H1 (cell line): ENCODE results near the gene PITPNC1. TPM values are rescaled to one million over a fixed set of nuclear protein-coding genes. Genes with fewer than 3 reads are reported as not detected.
A peak's percentile ranks its signal among the peaks of the same experiment; 100 is the strongest.

Experiments used
- CTCF ChIA-PET: fragments of 300-600 bp; sonication (Branson Sonifier 250); formaldehyde crosslinking; loops from one replicate; lab custom pipeline; 2021; ENCODE audit not compliant: partially characterized antibody; lab: Charles Lee
- POLR2A ChIA-PET: fragments of 300-600 bp; sonication (Branson Sonifier 250); formaldehyde crosslinking; loops from one replicate; lab custom pipeline; 2021; ENCODE audit warnings: inconsistent platforms; ENCODE audit not compliant: partially characterized antibody; lab: Charles Lee
- DNase-seq, 2 experiments: peaks; one replicate each; pipeline versions ENCODE4 v3.0.0 to v3.0.0-alpha.2; 2010 to 2022; ENCODE audit warnings: low spot score in 2 of 2, low read depth in 1 of 2, mixed read lengths in 1 of 2
- FAIRE-seq: peaks from 2 replicates; lab custom pipeline; 2011; peaks lifted over from hg19 to GRCh38; lab: Jason Lieb, UNC
- H2AFZ ChIP-seq: 2 replicates; pipeline ENCODE4 v1.8.1; 2012; ENCODE audit warnings: low read length, inconsistent platforms
- H2AK5ac ChIP-seq: 2 replicates; pipeline ENCODE4 v1.6.1; 2013; ENCODE audit warnings: low read depth, low read length
- H2BK120ac ChIP-seq: replicated peaks from 2 replicates; pipeline ENCODE3; 2013; ENCODE audit warnings: low read depth, low read length, inconsistent platforms
- H2BK12ac ChIP-seq: 2 replicates; pipeline ENCODE4 v1.6.1; 2013; ENCODE audit warnings: low read depth, low read length
- H2BK15ac ChIP-seq: 2 replicates; pipeline ENCODE4 v1.6.1; 2013; ENCODE audit warnings: low read length
- H2BK20ac ChIP-seq: 2 replicates; pipeline ENCODE4 v1.6.1; 2013; ENCODE audit warnings: low read length
- H2BK5ac ChIP-seq: 2 replicates; pipeline ENCODE4 v1.6.1; 2013; ENCODE audit warnings: low read depth, low read length
- H3K14ac ChIP-seq: 2 replicates; pipeline ENCODE4 v1.6.1; 2013; ENCODE audit warnings: inconsistent platforms; ENCODE audit not compliant: insufficient read length
- H3K18ac ChIP-seq: 2 replicates; pipeline ENCODE4 v1.6.1; 2013; ENCODE audit warnings: low read length; ENCODE audit errors: extremely low read depth
- H3K23ac ChIP-seq: 2 replicates; pipeline ENCODE4 v1.6.1; 2013; ENCODE audit warnings: inconsistent platforms; ENCODE audit not compliant: insufficient read length
- H3K23me2 ChIP-seq: 2 replicates; pipeline ENCODE4 v1.6.1; 2013; ENCODE audit warnings: low read depth, low read length
- H3K27ac ChIP-seq: 2 replicates; pipeline ENCODE4 v1.6.1; 2011; ENCODE audit warnings: low read depth, low read length, inconsistent platforms
- H3K27me3 ChIP-seq, 4 experiments: replicated peaks in 1 of 4; 1 replicate in 1 of 4; 2 replicates in 3 of 4; pipeline versions ENCODE4 v1.6.1 to v1.8.1; 2011 to 2013; ENCODE audit warnings: low read length in 3 of 4, mild to moderate bottlenecking in 3 of 4, inconsistent platforms in 2 of 4, mixed read lengths in 2 of 4, moderate library complexity in 1 of 4; ENCODE audit not compliant: control insufficient read depth in 3 of 4, insufficient read depth in 3 of 4; ENCODE audit errors: extremely low read depth in 1 of 4
- H3K36me3 ChIP-seq, 4 experiments: 2 replicates each; pipeline versions ENCODE4 v1.6.1 to v1.8.1; 2011 to 2013; ENCODE audit warnings: mild to moderate bottlenecking in 4 of 4, low read length in 3 of 4, moderate library complexity in 2 of 4, control low read depth in 1 of 4, inconsistent platforms in 1 of 4; ENCODE audit not compliant: insufficient read depth in 4 of 4, control insufficient read depth in 2 of 4
- H3K4ac ChIP-seq: replicated peaks from 2 replicates; pipeline ENCODE3; 2013; ENCODE audit warnings: low read length, low read depth, mixed read lengths, inconsistent platforms; ENCODE audit not compliant: insufficient read length
- H3K4me1 ChIP-seq, 4 experiments: replicated peaks in 1 of 4; 1 replicate in 1 of 4; 2 replicates in 3 of 4; pipeline versions ENCODE4 v1.6.1 to v1.8.1; 2011 to 2013; ENCODE audit warnings: low read length in 3 of 4, inconsistent platforms in 2 of 4, mixed read lengths in 1 of 4; ENCODE audit not compliant: insufficient read depth in 4 of 4, control insufficient read depth in 3 of 4
- H3K4me2 ChIP-seq, 2 experiments: 2 replicates each; pipeline versions ENCODE4 v1.6.1 to v1.8.1; 2011 to 2013; ENCODE audit warnings: low read depth in 2 of 2, low read length in 2 of 2, control low read depth in 1 of 2, inconsistent platforms in 1 of 2, mild to moderate bottlenecking in 1 of 2; ENCODE audit not compliant: insufficient read depth in 1 of 2
- H3K4me3 ChIP-seq, 4 experiments: fragments of 200-600, 300-600 bp in 1 of 4; sonication (generic), shearing (Covaris generic), sonication (Bioruptor Twin) in 1 of 4; 2 replicates each; pipeline versions ENCODE4 v1.5.1 to v1.8.1; 2011 to 2016; ENCODE audit warnings: low read length in 4 of 4, low read depth in 3 of 4, control low read depth in 2 of 4, inconsistent platforms in 2 of 4, mild to moderate bottlenecking in 2 of 4, mixed read lengths in 1 of 4, moderate library complexity in 1 of 4; ENCODE audit not compliant: insufficient read depth in 2 of 4; ENCODE audit errors: extremely low read depth in 1 of 4
- H3K56ac ChIP-seq: replicated peaks from 2 replicates; pipeline ENCODE3; 2013; ENCODE audit warnings: low read depth, mild to moderate bottlenecking, mixed read lengths, low read length, inconsistent platforms; ENCODE audit not compliant: insufficient read length
- H3K79me1 ChIP-seq: 2 replicates; pipeline ENCODE4 v1.6.1; 2013; ENCODE audit warnings: low read depth, low read length, control low read depth
- H3K79me2 ChIP-seq, 2 experiments: 2 replicates each; pipeline versions ENCODE4 v1.6.1 to v1.8.1; 2012 to 2013; ENCODE audit warnings: low read length in 2 of 2, mild to moderate bottlenecking in 2 of 2, inconsistent platforms in 1 of 2; ENCODE audit not compliant: insufficient read depth in 2 of 2, control insufficient read depth in 1 of 2
- H3K9ac ChIP-seq, 4 experiments: replicated peaks in 1 of 4; 1 replicate in 1 of 4; 2 replicates in 3 of 4; pipeline versions ENCODE4 v1.6.1 to v1.8.1; 2011 to 2013; ENCODE audit warnings: low read depth in 3 of 4, low read length in 3 of 4, control low read depth in 2 of 4, mild to moderate bottlenecking in 2 of 4, moderate library complexity in 2 of 4, inconsistent platforms in 1 of 4; ENCODE audit errors: extremely low read depth in 1 of 4
- H3K9me3 ChIP-seq, 2 experiments: 2 replicates each; pipeline versions ENCODE4 v1.6.1 to v1.8.1; 2012 to 2013; ENCODE audit warnings: mild to moderate bottlenecking in 2 of 2, moderate library complexity in 2 of 2, control low read depth in 1 of 2, inconsistent platforms in 1 of 2, low read depth in 1 of 2, low read length in 1 of 2, mixed read lengths in 1 of 2; ENCODE audit not compliant: insufficient read depth in 2 of 2
- H4K20me1 ChIP-seq, 2 experiments: replicated peaks in 1 of 2; 2 replicates each; pipeline versions ENCODE3 to v1.8.1; 2011 to 2013; ENCODE audit warnings: inconsistent platforms in 2 of 2, low read length in 2 of 2, mild to moderate bottlenecking in 1 of 2; ENCODE audit not compliant: insufficient read depth in 2 of 2, control insufficient read depth in 1 of 2
- H4K5ac ChIP-seq: 2 replicates; pipeline ENCODE4 v1.6.1; 2013; ENCODE audit warnings: low read length, low read depth, mixed read lengths, inconsistent platforms; ENCODE audit not compliant: insufficient read length
- H4K8ac ChIP-seq: 2 replicates; pipeline ENCODE4 v1.8.0; 2013; ENCODE audit warnings: mild to moderate bottlenecking, moderate library complexity, low read length, inconsistent platforms; ENCODE audit not compliant: insufficient read depth; ENCODE audit errors: extremely low read depth
- H4K91ac ChIP-seq: replicated peaks from 2 replicates; pipeline ENCODE3; 2013; ENCODE audit warnings: low read length, mixed read lengths, inconsistent platforms; ENCODE audit not compliant: insufficient read length
- ASH2L ChIP-seq: fragments of 200-600, 300-600 bp; sonication (generic); IDR thresholded peaks from one replicate; pipeline ENCODE4 v1.7.1; 2017; ENCODE audit warnings: low read length
- CEBPB ChIP-seq: IDR thresholded peaks from 2 replicates; pipeline ENCODE4 v1.6.1; 2012; ENCODE audit warnings: low read depth, low read length
- CREB1 ChIP-seq: IDR thresholded peaks from 2 replicates; pipeline ENCODE4 v1.6.1; 2012; ENCODE audit warnings: inconsistent platforms
- CTBP2 ChIP-seq: IDR thresholded peaks from 2 replicates; pipeline ENCODE4 v1.7.0; 2011; ENCODE audit warnings: borderline replicate concordance, mild to moderate bottlenecking, moderate library complexity, mixed read lengths, low read length; ENCODE audit not compliant: insufficient read depth, insufficient read length
- FOSL1 ChIP-seq: IDR thresholded peaks from 2 replicates; pipeline ENCODE4 v1.6.1; 2011; ENCODE audit warnings: mild to moderate bottlenecking, low read depth, low read length, moderate library complexity; ENCODE audit not compliant: insufficient read depth
- POLR2AphosphoS5 ChIP-seq: IDR thresholded peaks from 2 replicates; pipeline ENCODE4 v1.6.1; 2011; ENCODE audit warnings: low read depth, low read length
- RAD21 ChIP-seq, 2 experiments: IDR thresholded peaks in 1 of 2; conservative IDR thresholded peaks in 1 of 2; 2 replicates each; pipeline ENCODE4 v1.6.1; 2011; ENCODE audit warnings: low read depth in 2 of 2, low read length in 2 of 2, improper control_type of control experiment in 1 of 2, inconsistent platforms in 1 of 2, mild to moderate bottlenecking in 1 of 2, moderate library complexity in 1 of 2
- WGBS, 2 experiments: shearing (Covaris generic) in 1 of 2; methylation state at CpG; one replicate each; pipeline versions ENCODE4 v1.1.6 to v1.1.7; 2013 to 2015; ENCODE audit warnings: low lambda C conversion rate in 2 of 2, mixed read lengths in 2 of 2, inconsistent platforms in 1 of 2, low coverage in 1 of 2, missing lambda C conversion rate in 1 of 2; ENCODE audit not compliant: insufficient replicate concordance in 2 of 2, insufficient coverage in 1 of 2, insufficient read length in 1 of 2; ENCODE audit errors: extremely low coverage in 1 of 2, missing lambda C conversion rate in 1 of 2; 5-methylcytosine and 5-hydroxymethylcytosine counted together
- polyA plus RNA-seq, 7 experiments: library from polyadenylated mRNA; depleted of rRNA in 3 of 7; stranded (reverse) in 5 of 7; unstranded in 2 of 7; fragments of >200 nt in 5 of 7; fragments of 200-250 nt in 2 of 7; gene quantifications; 1 replicate in 5 of 7; 2 replicates in 1 of 7; 4 replicates in 1 of 7; pipeline versions ENCODE4 v1.2.1 to v1.2.3, GENCODE V29; 2011 to 2013; ENCODE audit warnings: missing spikeins in 2 of 7, mixed read lengths in 2 of 7
- total RNA-seq: library from RNA; stranded (reverse); fragmentation: NEBNext Ultra II Directional; extraction: Animal tissue kit (Norgen Biotek cat#: 25700); gene quantifications from 2 replicates; pipeline ENCODE4 v1.2.1, GENCODE V29; 2021

The PITPNC1 gene
- total and polyA plus RNA-seq, 2 of the 8 experiments (the other 6 are each of a cell fraction or from before 2014, with no cell fraction given) = 17.6 to 54.7 TPM

- Histone ChIP-seq H3K36me3 (no peaks in the 10 kb centered on the region), H4K8ac (no peak overlapping the region), H4K5ac (no peak overlapping the region), H3K56ac (no peak overlapping the region), H2BK20ac (peak overlapping the region; percentile 80; the same call in 1 of the 2 replicates), H2BK15ac (0 out of 2 replicates have a peak overlapping the region, but pooled peaks have one; percentile 61), H3K79me2 (peaks cover 0 to 52% of the 10 kb centered on the region in 2 experiments; a peak in 2 of 4 replicates), H3K23ac (no peak overlapping the region), H3K4me2 (no peak overlapping the region), H4K20me1 (peaks cover 1 to 2% of the 10 kb centered on the region in 2 experiments), H3K18ac (peak overlapping the region; percentile 48; the same call in 1 of the 2 replicates), H2AK5ac (no peak overlapping the region; the same call in 1 of the 2 replicates), H3K23me2 (no peaks in the 10 kb centered on the region), H2BK120ac (no peak overlapping the region), H2BK12ac (no peak overlapping the region), H3K79me1 (peaks cover 2% of the 10 kb centered on the region; the same call in 1 of the 2 replicates), H3K4ac (no peak overlapping the region), H3K14ac (no peak overlapping the region), H3K27me3 (no peaks in the 10 kb centered on the region), H2AFZ (no peak overlapping the region), H3K4me1 (peaks cover under 1 to 20% (median 13%) of the 10 kb centered on the region in 4 experiments), H3K27ac (no peak overlapping the region), H2BK5ac (no peak overlapping the region), H3K9ac (no peak overlapping the region), H3K9me3 (no peaks in the 10 kb centered on the region), H3K4me3 (no peak overlapping the region), H4K91ac (no peak overlapping the region)
- POLR2A ChIA-PET = interaction anchor here (1.2 kb wide), 1 partner anchor 17 kb away, joined by 4 read pairs; no protein-coding TSS in a partner anchor
- TF ChIP-seq POLR2AphosphoS5 (no peak), CREB1 (no peak), CTBP2 (no peak), CEBPB (no peak), RAD21 (IDR thresholded peaks at IDR 0.05 in 1 of 2, conservative IDR thresholded peaks at IDR 0.05 in 1 of 2; ENCODE audit: low read depth in 2 of 2, low read length in 2 of 2) (no peak), FOSL1 (no peak), ASH2L (no peak)
- CTCF ChIA-PET = interaction anchor here (0.9 to 5.4 kb wide), 19 partner anchors 8 to 192 kb away, joined by 3 to 63 read pairs (median 6); no protein-coding TSS in a partner anchor
- FAIRE-seq (peak; percentile 7), DNase-seq (no peak)
- 75% methylated on average over 12 of the region's 12 CpGs; no CpG with 5 or more reads in 1 of the 2 experiments for WGBS, 2 experiments
These were observed 97.1 kb downstream of the PITPNC1 start for GRCh38 chr17:67474081-67474661.
